Motor neuron (in vitro differentiated cells): ENCODE data around the gene SLC9A8. TPM values are rescaled to one million over a fixed set of nuclear protein-coding genes. Genes with fewer than 3 reads are reported as not detected.

ENCODE experiments used
- ATAC-seq, 8 experiments: fragments of 200-7000 bp; cut with Tn5 transposase; replicated peaks in 6 of 8; 2 replicates each; pipeline ENCODE4 v1.8.0; 2021; ENCODE audit warnings: mild to moderate bottlenecking in 8 of 8, moderate library complexity in 8 of 8
- H3K27ac ChIP-seq, 2 donors: fragments of 250-450 bp; sonication (Bioruptor Pico); 2 replicates each; pipeline ENCODE4 v1.9.0; 2021; ENCODE audit warnings: antibody characterized with exemption in 2 of 2, mild to moderate bottlenecking in 2 of 2, moderate library complexity in 1 of 2
- H3K4me1 ChIP-seq, 2 donors: fragments of 250-450 bp; sonication (Bioruptor Pico); replicated peaks in 1 of 2; 2 replicates each; pipeline ENCODE4 v1.6.1; 2021; ENCODE audit warnings: antibody characterized with exemption in 2 of 2, mild to moderate bottlenecking in 2 of 2, moderate library complexity in 1 of 2
- H3K4me3 ChIP-seq, 5 donors: fragments of 250-450 bp; sonication (Bioruptor Pico); 2 replicates each; pipeline ENCODE4 v1.9.0; 2021; ENCODE audit warnings: antibody characterized with exemption in 5 of 5, mild to moderate bottlenecking in 5 of 5, moderate library complexity in 4 of 5
- WGBS, 10 experiments: fragments of 450-650 bp; shearing (Covaris generic); methylation state at CpG; one replicate each; pipeline ENCODE4 v1.0.0; 2022; 5-methylcytosine and 5-hydroxymethylcytosine counted together
- in situ Hi-C, 9 experiments: fragments of 400-800 bp; cut with MboI; loops; one replicate each; pipeline ENCODE4 v1.15.0; 2021; ENCODE audit warnings: low sequenced_read_pairs in 9 of 9, low pct_unique_long_range_greater_than_20kb in 2 of 9; ENCODE audit not compliant: unreplicated experiment in 9 of 9
- total RNA-seq, 8 experiments: library from RNA; unstranded; fragments of 300-600 nt; gene quantifications; 2 replicates each; pipeline versions ENCODE4 v1.2.3 to v1.2.4, GENCODE V29; 2022

Gene SLC9A8
- total RNA-seq, 8 experiments from 2014 or later = 3.7 to 15.5 (median 7.1) TPM

DNA sequence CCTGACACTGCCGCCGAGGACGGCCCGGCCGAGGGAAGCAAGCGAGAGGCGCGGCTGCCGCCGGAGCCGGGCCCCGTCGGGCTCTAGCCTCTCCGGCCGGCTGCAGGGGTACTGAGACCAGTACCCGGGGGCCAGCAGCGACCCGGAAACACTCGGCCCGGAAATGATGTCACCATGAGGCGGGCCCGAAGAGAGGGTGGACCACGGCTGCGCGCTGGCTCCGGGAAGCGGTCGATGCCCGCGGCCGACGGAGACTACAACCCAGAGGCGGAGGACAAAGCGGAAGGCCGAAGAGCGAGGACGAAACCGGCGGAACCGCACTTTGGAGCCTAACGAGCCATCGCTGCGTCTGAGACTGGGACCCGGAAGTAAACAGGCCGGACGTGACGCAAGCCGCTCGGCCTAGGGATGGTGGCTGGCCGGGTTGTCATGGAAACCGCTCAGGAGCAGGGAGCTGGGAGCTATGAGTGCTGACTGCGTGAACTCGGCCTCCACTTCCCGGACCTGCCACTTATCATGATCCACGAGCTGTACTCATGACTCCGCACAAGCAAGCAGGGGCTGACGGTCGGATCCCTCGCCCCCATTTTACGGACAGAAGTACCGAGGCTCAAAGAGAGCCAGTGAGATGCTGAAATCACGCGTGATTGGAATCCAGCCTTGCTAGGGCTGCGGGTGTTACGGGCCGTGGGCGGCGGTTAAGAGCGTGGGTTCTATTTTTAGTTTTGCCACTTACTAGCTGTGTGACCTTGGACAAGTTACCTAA lies 102.9 kb downstream of the SLC9A8 start, which contains the start of gene SPATA2:
Gene SPATA2, minus strand, starts transcription at position 150 of the 766 bp plus-strand sequence. CDS start 7,039 bp downstream, outside the sequence.
- in situ Hi-C loops = no loop called here
- peaks cover 11 to 22% of the 10 kb centered on the region in 2 donors for H3K4me1 ChIP-seq
- H3K4me3 ChIP-seq = peak within 1 kb of the TSS; percentile 74 to 93 (median 82)
- WGBS, 10 experiments = 0 to 1% (median 0%) methylated on average over 7 to 22 of the region's 69 CpGs; no CpG with 5 or more reads in 4 of the 10 experiments
- peak within 1 kb of the TSS; percentile 100 for H3K27ac ChIP-seq
- peak; percentile 86 to 94 (median 92) for ATAC-seq

DNA sequence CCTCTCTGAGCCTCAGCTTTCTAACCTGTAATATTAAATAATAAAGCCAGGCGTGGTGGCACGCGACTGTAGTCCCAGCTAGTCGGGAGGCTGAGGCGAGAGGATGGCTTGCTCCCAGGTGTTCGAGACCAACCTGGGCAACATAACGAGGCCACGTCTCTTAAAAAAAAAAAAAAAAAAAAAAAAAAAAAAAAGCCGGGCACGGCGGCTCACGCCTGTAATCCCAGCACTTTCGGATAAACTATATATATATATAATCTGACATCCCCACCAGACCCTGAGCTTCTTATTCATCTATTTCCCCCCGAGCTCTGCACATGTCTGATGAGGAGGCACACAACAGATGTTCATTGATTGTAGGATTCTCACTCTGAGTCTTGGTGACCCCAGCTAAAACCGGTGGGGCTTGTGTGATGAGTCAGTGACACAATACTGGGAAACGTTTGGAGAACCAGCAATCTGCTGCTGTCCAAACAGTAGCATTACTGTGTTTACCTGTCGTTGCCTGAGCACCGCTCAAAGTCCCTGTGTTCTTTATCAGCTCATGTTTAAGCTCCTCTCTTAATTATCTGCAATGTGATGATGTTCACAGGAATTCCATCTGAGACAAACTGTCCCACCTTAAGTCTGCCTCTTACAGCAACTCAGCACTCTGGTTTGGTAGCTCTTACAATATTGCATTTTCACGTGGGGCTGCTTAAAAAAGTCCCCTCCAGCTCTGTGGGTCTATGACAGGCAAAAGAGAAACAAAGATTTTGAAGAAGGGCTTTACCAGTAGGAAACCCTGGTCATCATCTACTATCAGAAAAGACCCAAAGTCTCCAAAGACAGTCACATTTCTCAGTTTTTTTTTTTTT lies 103.7 kb downstream of the SLC9A8 start:
- peak overlapping the region; percentile 100 for H3K27ac ChIP-seq
- ATAC-seq = peak in 5 of 8 experiments; percentile 3 to 17 (median 10)
- in situ Hi-C loops = no loop called here
- H3K4me1 ChIP-seq = peaks cover 11 to 22% of the 10 kb centered on the region in 2 donors
- H3K4me3 ChIP-seq = peak overlapping the region; percentile 74 to 93 (median 82)
- WGBS, 10 experiments = 20 to 78% (median 60%) methylated on average over 1 to 12 of the region's 19 CpGs; no CpG with 5 or more reads in 1 of the 10 experiments

- in situ Hi-C loops = no loop called here
- ATAC-seq = no peak
- 60 to 100% (median 100%) methylated on average over 1 to 2 of the region's 3 CpGs; no CpG with 5 or more reads in 7 of the 10 experiments for WGBS, 10 experiments
- H3K27ac ChIP-seq = no peak overlapping the region
- H3K4me3 ChIP-seq = no peak overlapping the region
- H3K4me1 ChIP-seq = peaks cover 8 to 20% of the 10 kb centered on the region in 2 donors
Observed at GRCh38 chr20:49918446-49918845, 105.8 kb downstream of the SLC9A8 start.

GRCh38 chr20:49919009-49919408 lies 106.4 kb downstream of the SLC9A8 start:
- Histone ChIP-seq H3K4me3 (no peak overlapping the region), H3K27ac (no peak overlapping the region), H3K4me1 (peaks cover 5 to 16% of the 10 kb centered on the region in 2 donors)
- 32 to 100% (median 63%) methylated on average over 1 to 6 of the region's 7 CpGs; no CpG with 5 or more reads in 2 of the 10 experiments for WGBS, 10 experiments
- in situ Hi-C loops = no loop called here
- no peak for ATAC-seq

- no peak for ATAC-seq
- peaks cover under 1 to 12% of the 10 kb centered on the region in 2 donors for H3K4me1 ChIP-seq
- in situ Hi-C loops = no loop called here
Observed at GRCh38 chr20:49919461-49919860, 106.8 kb downstream of the SLC9A8 start.

DNA sequence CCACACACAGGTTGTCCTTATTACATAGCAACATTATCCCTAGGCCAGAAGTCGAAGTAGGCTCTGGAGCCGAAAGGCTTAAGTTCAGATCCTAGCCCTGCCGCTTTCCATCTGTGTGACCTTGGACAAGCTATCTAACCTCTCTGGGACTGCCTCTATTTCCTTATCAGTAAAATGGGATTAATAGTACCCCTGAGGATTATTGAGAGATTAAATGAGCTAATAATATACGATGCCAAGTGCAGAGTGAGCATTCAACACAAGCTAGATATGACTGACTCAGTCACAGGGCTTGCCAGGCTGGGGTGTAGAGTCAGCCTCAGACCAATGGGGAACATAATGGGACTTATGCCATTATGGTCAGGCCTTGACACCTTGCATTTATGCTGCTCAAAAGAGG lies 111.6 kb downstream of the SLC9A8 start:
- peaks cover 0 to 2% of the 10 kb centered on the region in 2 donors for H3K4me1 ChIP-seq
- no peak overlapping the region for H3K27ac ChIP-seq
- WGBS, 10 experiments = 40 to 93% (median 82%) methylated on average over 1 to 4 of the region's 4 CpGs; no CpG with 5 or more reads in 2 of the 10 experiments
- in situ Hi-C loops = no loop called here
- no peak for ATAC-seq
- H3K4me3 ChIP-seq = no peak overlapping the region

More at GRCh38 chr20:49919461-49919860, 106.8 kb downstream of the SLC9A8 start:
- 50 to 100% (median 60%) methylated on average over 1 of the region's 2 CpGs; no CpG with 5 or more reads in 7 of the 10 experiments for WGBS, 10 experiments
- H3K27ac ChIP-seq = no peak overlapping the region
- no peak overlapping the region for H3K4me3 ChIP-seq

DNA sequence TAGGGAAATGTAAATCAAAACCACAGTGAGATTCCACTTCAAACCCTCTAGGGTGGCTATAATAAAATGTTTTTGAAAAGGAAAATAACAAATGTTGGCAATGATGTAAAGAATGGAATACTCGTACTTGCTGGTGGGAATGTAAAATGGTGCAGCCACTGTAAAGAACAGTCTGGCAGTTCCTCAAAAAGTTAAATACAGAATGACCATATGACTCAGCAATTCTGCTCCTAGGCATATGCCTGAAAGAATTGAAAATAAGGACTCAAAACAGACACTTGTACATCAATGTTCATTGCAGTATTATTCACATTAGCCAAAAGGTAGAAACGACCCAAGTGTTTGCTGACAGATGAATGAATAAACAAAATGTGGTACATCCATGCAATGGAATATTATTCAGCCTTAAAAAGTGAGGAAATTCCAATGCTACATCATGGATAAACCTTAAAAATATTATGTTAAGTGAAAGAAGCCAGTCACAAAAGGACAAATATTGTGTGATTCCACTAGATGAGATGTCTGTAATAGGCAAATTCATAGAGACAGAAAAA lies 113.3 kb downstream of the SLC9A8 start:
- WGBS, 10 experiments = 0 to 92% (median 61%) methylated on average over 1 to 2 of the region's 2 CpGs
- no peak for ATAC-seq
- in situ Hi-C loops = loop anchor here in 1 of 9 experiments (25.0 kb wide), 1 partner anchor 314 kb away; no protein-coding TSS in a partner anchor
- Histone ChIP-seq H3K4me3 (no peak overlapping the region), H3K27ac (no peak overlapping the region), H3K4me1 (peaks cover 0 to 2% of the 10 kb centered on the region in 2 donors)

- Histone ChIP-seq H3K4me1 (peaks cover 0 to 2% of the 10 kb centered on the region in 2 donors), H3K27ac (no peak overlapping the region), H3K4me3 (no peak overlapping the region)
- 0 to 41% (median 13%) methylated on average over 3 to 14 of the region's 15 CpGs for WGBS, 10 experiments
- peak; percentile 89 to 98 (median 96) for ATAC-seq
- in situ Hi-C loops = loop anchor here in 1 of 9 experiments (25.0 kb wide), 1 partner anchor 316 kb away; no protein-coding TSS in a partner anchor
Observed at GRCh38 chr20:49928411-49929141, 115.9 kb downstream of the SLC9A8 start.

- WGBS, 10 experiments = 7 to 80% (median 20%) methylated on average over 1 to 4 of the region's 4 CpGs; no CpG with 5 or more reads in 2 of the 10 experiments
Observed at GRCh38 chr20:49929142-49929494, 116.5 kb downstream of the SLC9A8 start.

DNA sequence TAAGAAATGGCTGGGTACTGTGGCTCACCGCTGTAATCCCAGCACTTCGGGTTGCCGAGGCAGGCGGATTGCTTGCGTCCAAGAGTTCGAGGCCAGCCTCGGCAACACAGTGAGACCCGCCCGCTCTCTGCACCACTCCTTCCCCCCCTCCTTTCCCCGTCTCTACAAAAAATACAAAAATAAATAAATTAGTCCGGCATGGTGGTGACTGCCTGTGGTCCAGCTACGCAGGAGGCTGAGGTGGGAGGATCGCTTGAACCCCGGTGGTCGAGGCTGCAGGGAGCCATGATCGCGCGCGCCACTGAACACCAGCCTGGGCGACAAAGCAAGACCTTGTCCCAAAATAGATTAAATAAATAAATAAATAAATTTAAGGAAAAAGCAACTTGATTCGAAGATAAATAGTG lies 123.1 kb downstream of the SLC9A8 start:
- no peak overlapping the region for H3K27ac ChIP-seq
- 0 to 70% (median 58%) methylated on average over 1 to 21 of the region's 21 CpGs; no CpG with 5 or more reads in 4 of the 10 experiments for WGBS, 10 experiments
- ATAC-seq = peak in 3 of 8 experiments; percentile 2 to 3 (median 3)
- peaks cover 21 to 22% of the 10 kb centered on the region in 2 donors for H3K4me1 ChIP-seq
- H3K4me3 ChIP-seq = peak overlapping the region; percentile 79 to 98 (median 89)
- in situ Hi-C loops = loop anchor here in 1 of 9 experiments (25.0 kb wide), 1 partner anchor 323 kb away; no protein-coding TSS in a partner anchor

More at GRCh38 chr20:49929142-49929494, 116.5 kb downstream of the SLC9A8 start:
- H3K4me1 ChIP-seq = peaks cover 0 to 2% of the 10 kb centered on the region in 2 donors
- in situ Hi-C loops = loop anchor here in 1 of 9 experiments (25.0 kb wide), 1 partner anchor 317 kb away; no protein-coding TSS in a partner anchor
- peak in 2 of 8 experiments; percentile 7 to 18 for ATAC-seq
- H3K4me3 ChIP-seq = no peak overlapping the region
- no peak overlapping the region for H3K27ac ChIP-seq

DNA sequence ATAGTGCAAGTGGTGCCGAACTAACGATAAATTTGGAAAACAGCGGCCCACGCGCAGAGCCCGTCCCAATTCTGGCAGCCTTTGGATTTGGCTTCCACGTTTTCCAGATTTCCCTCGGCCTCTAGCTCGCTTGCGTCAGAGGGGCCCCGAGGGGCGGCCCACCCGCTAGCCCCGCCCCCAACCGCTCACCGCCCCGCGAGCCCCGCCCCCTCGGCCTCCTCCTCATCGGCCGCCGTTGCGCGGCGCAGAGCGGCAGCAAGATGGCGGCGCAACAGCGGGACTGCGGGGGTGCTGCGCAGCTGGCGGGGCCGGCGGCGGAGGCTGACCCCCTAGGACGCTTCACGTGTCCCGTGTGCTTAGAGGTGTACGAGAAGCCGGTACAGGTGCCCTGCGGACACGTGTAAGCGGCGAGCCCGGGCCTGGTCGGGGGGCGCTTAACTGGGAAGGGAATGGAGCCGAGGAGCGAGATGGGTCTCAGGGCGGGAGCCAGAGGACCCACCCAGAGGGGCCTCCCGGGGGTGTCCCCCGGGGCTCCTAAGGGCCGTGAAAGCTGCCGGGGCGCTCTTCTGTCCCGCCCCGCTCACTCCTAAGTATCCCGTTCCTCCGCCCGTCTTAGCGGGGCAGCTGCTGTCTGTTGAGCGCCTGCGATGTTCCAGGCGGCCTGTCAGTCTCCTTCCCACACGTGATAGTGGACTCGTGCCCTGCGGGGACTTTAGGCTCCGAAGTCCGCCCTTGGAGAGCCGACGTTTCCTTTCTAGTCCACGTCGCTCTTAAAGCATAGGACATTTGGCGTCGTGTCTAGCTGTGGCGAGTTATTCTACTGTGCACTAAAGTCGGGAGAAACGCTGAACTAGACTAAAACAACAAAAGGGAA lies 123.8 kb downstream of the SLC9A8 start, which contains the start of gene RNF114:
Gene RNF114, plus strand, starts transcription at position 245 of the 874 bp plus-strand sequence. Its CDS starts 16 bp downstream, at position 261.
- in situ Hi-C loops = loop anchor here in 1 of 9 experiments (25.0 kb wide), 1 partner anchor 324 kb away; no protein-coding TSS in a partner anchor
- Histone ChIP-seq H3K4me3 (peak within 1 kb of the TSS; percentile 79 to 98 (median 89)), H3K27ac (peak within 1 kb of the TSS; percentile 81), H3K4me1 (peaks cover 21 to 22% of the 10 kb centered on the region in 2 donors)
- WGBS, 10 experiments = 0 to 7% (median 0%) methylated on average over 2 to 28 of the region's 79 CpGs; no CpG with 5 or more reads in 3 of the 10 experiments
- ATAC-seq = peak; percentile 68 to 90 (median 86)
